Activated T-cell treated with anti-CD3 and anti-CD28 coated beads for 24 hours (primary cell): Measurements from ENCODE around the gene WSB1.
A peak's percentile ranks its signal among the peaks of the same experiment; 100 is the strongest.
"Not testable (repeated sequence)": the region's sequence is repeated elsewhere in the genome, so short reads cannot be mapped to it uniquely, and the experiment has no call there.

Experiments
- DNase-seq: peaks from one replicate; pipeline ENCODE4 v3.0.0-alpha.2; 2020; ENCODE audit warnings: low read depth

Gene WSB1, protein sequence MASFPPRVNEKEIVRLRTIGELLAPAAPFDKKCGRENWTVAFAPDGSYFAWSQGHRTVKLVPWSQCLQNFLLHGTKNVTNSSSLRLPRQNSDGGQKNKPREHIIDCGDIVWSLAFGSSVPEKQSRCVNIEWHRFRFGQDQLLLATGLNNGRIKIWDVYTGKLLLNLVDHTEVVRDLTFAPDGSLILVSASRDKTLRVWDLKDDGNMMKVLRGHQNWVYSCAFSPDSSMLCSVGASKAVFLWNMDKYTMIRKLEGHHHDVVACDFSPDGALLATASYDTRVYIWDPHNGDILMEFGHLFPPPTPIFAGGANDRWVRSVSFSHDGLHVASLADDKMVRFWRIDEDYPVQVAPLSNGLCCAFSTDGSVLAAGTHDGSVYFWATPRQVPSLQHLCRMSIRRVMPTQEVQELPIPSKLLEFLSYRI

DNA sequence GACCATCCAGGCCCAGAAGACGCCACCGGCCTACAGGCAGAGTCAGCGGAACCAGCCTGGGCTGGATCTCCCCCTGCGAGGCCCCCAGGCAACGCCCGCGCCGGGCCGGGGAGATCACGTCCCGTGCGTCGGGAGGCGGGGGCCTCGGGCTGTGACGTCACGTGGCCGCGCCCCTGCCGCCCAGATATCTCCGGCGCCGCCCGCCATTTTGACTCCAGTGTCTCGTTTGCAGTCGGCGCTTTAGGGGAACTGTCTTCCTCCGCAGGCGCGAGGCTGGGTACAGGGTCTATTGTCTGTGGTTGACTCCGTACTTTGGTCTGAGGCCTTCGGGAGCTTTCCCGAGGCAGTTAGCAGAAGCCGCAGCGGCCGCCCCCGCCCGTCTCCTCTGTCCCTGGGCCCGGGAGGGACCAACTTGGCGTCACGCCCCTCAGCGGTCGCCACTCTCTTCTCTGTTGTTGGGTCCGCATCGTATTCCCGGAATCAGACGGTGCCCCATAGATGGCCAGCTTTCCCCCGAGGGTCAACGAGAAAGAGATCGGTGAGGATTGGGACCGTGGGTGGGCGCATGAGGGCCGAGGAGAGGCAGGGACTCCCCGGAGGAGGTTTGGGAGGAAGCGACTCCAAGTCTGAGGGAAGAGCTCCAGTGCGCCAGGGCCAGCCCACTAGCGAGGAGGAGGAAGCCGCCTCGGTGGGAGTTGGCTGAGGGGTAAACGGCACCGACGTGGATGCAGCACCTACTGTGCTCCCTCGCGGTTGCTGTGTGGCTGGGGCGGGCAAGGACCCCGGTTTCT is at the start of gene WSB1:
Gene WSB1 (plus strand): TSS at position 217 of the 791 bp plus-strand sequence. CDS start 282 bp downstream, at position 499.
- peak; percentile 87 for DNase-seq

DNA sequence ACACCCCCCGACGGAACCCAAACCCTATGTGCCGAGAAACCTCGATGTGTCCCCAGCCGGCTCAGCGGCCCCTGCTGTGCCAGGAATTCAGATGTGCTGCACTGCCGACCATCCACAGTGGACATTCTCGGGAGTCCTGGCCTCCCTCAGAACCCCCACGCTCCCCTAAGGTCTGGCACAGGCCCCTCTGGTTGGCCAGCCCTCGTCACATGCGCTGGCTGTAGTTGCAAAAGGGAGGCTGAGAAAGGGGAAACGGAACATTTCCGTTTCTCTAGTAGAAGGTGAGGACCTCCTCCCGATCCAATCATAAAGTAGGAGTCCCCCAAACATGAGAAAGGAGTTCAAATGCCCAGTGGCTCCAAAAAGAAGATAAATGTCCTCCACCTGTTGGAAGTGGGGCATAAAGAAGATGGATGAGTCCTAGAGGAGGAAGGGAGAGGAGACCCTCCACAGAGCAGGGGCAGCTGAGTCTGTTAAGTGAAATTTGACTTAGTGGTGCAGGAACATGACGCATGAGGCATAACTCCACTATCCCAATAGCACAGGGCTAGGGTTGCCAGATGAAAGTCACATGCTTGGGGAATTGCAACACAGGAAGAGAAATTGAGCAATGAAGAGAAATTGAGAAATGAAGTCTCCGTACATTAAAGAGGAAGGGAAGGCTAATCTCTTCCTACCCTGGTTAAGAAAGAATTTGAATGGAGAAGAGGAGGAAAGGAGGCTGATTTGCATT is 49.3 kb upstream of the WSB1 start:
- no peak for DNase-seq

DNA sequence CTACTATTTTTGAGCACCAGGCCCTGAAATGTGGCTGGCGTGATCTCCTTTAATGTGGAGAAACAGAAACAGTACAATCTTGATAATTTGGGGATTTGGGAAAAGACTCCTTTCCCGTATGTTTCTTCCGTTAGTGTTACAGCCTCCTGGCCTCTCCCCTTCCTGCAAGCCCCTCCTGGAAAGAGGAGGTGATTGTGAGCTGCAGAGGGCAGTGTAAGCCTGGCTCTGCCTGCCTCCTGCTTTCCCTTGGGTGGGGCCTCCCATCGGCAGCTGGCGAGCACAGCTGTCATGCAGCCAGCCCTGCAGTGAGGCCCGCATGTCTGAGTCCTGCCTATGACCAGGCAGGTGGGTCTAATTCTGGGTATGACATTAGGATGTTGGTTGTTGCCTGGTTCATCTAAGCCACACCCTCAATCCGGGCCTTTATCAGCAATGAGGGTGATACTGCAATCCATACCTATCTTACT is 48.7 kb upstream of the WSB1 start:
- DNase-seq: peak; percentile 7

DNA sequence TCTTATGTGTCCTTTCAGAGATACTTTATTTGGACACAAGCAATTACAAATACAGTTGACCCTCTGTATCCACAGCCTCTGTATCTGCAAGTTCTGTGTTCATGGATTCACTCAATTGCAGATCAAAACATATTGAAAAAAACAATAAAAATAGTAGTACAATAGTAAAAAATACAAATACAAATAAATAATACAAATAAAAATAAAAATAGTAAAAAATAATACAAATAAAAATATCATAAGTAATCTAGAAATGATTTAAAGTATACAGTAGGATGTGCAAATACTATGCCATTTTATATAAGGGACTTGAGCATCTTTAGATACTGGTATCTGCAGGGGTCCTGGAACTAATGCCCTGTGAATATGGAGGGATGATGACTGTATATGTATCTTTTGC is 47.4 kb upstream of the WSB1 start:
- DNase-seq: no peak

DNA sequence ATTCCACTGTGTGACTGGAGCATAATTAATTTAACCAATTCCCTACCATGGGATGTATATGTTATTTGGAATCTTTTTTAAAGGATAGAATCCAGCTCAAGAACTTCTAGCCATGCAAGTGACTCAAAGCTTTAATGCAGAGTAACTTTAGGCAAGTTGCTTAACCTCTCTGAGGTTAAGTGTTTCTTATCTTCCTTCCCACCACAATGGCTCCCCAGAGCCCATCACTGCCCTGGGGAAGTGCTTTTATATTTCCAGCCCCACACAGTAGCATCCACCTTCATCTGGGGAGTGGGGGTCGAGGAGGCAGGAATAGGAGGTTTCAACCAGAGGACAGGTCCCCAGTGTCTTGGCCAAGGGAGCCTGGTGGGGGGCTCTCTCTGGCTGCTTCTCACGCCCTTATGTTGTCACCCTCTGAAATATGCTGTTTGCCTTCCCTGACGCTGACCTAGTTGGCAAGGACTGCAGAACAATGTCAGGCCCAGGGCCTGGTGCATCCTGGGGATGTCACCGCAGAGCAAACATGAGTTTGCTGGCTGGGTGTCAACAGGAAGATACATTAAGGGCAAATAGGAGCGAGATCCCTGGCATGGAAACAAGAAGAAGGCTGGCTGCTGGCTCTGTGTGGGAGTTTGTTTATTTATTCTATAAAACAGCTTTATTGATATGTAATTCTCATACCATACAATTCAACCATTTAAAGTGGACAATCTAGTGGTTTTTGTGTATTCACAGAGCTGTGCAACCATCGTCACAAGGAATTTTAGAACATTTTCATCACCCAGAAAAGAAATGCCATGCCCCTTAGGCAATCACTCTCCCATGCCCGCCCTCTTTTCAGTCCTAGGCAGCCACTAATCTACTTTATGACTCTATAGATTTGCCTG is 46.6 kb upstream of the WSB1 start:
- DNase-seq: no peak

DNA sequence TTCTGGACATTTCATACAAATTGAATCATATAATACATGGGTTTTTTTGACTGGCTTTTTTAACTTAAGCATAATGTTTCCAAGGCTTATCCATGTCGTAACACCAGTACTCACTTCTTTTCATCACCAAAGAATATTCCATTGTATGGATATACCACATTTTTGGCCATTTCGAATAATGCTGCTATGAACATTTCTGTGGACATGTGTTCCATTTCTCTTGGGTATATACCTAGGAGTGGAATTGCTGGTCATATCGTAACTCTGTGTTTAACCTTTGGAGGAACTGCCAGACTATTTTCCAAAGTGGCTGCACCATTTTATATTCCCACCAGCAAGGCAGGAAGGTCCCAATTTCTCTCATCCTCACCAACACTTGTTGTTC is 46.0 kb upstream of the WSB1 start:
- no peak for DNase-seq

DNA sequence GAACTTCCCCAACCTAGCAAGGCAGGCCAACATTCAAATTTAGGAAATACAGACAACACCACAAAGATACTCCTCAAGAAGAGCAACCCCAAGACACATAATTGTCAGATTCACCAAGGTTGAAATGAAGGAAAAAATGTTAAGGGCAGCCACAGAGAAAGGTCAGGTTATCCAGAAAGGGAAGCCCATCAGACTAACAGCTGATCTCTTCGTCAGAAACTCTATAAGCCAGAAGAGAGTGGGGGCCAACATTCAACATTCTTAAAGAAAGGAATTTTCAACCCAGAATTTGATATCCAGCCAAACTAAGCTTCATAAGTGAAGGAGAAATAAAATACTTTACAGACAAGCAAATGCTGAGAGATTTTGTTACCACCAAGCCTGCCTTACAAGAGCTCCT is 43.1 kb upstream of the WSB1 start:
- DNase-seq: not testable (repeated sequence)

DNA sequence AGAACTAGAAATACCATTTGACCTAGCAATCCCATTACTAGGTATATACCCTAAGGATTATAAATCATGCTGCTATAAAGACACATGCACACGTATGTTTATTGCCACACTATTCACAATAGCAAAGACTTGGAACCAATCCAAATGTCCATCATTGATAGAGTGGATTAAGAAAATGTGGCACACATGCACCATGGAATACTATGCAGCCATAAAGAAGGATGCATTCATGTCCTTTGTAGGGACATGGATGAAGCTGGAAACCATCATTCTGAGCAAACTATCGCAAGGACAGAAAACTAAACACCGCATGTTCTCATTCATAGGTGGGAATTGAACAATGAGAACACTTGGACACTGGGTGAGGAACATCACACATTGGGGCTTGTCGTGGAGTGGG is 39.1 kb upstream of the WSB1 start:
- DNase-seq: not testable (repeated sequence)

DNA sequence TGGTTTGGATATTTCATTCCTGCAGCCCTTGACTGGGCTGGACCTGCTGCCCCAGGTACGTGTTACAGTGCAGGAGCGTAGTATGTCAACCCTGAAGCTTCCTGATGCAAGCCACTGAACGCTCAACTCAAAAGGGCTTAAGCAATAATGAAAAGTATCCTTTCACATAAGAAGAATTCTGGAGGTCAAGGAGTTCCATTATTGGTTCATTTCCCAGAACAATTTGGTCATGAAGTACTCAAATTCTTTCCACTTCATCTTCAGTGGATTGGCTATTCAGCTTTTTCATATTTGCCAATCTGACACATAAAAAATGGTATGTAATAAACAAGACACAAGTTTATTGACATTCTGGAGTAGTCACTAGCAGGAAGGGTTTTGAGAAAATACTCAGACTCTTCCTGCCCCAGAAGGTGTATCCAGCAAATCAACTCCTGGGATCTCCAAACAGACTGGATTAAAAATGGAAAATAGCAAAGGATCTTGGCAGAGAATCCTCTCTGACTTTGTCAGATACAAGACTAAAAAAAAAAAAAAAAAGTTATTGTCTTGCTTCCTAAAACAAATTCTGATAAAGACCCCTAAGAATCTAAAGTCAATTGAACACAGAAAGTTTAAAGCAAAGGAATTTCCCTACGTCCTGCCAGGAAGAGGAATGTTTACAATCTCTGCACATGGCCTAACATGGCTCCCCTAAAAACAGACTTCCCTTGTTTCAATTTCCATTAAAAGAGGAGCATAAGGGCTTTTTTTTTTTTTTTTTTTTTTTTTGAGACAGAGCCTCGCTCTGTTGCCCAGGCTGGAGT is 37.5 kb upstream of the WSB1 start:
- DNase-seq: no peak

DNA sequence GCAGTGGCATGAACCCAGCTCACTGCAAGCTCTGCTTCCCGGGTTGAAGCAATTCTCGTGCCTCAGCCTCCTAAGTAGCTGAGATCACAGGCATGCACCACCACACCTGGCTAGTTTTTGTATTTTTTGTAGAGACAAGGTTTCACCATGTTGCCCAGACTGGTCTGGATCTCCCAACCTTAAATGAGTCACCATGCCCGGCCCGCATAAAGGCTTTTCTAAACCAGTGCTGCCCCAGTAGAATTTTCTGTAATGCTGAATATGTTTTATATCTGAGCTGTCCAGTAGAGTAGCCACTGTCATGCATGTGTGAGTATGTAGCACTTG is 36.9 kb upstream of the WSB1 start:
- no peak for DNase-seq

DNA sequence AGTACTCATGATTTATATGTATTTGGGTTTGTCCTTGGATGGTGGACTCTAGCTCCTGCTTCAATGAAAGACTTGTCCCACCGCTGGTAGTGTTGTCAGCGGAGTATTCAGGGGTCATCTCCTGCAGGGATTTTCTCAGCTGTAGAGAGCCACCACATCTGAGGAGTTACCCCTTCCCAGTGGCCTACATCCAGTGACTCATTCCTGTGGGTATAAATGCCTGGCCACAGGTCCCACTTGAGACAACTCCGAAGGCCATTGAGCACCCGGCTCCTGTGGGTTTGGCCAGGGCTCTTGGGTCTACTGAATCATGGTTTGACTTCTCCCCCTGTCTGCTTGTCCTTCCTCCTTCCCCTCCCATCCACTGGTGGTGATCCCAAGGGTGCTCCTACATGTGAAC is 34.6 kb upstream of the WSB1 start:
- DNase-seq: no peak

DNA sequence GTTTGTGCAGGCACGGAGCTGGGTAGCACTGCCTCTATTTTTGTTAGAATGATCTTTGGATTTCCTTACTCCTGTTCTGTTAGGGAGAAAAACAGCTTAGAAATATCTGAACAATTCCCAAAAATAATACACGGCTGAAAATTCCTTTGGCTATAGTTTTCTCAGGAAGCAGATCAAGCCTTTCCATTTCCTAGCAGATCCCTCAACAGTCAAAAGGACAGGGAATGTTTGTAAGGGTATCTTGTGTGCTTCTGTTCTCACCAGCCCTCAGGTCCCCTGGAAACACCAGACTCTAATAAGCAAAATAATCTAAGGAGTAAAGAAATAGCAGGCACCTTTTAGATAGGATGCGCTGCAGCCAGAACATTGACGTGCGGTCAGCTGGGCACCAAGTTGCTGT is 30.5 kb upstream of the WSB1 start:
- DNase-seq: no peak

DNA sequence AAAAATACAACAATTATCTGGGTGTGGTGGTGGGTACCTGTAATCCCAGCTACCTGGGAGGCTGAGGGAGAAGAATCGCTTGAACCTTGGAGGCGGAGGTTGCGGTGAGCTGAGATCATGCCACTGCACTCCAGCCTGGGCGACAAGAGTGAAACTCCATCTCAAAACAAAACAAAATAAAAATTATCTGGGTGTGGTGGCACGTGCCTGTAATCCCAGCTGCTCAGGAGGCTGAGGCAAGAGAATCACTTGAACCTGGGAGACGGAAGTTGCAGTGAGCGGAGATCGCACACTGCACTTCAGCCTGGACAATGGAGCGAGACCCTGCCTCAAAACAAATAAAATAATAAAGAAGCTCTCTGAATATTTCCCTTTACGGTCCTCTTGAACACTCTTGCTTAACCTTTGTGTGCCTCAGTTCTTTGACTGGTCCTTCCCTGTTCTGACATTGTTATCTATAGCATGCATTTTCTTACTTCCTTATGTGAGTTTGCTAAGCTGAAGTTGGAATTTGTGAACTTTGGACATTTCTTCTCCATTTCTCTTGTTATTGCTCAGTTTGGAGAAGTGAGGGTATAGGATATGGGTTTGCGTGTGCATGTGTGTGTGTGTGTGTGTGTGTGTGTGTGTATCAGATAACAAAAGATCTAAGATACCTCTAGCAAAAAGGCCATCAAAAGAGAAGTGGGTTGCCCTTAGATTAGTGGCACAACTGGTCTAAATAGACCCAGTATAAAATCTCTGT is 29.7 kb upstream of the WSB1 start:
- DNase-seq: no peak

DNA sequence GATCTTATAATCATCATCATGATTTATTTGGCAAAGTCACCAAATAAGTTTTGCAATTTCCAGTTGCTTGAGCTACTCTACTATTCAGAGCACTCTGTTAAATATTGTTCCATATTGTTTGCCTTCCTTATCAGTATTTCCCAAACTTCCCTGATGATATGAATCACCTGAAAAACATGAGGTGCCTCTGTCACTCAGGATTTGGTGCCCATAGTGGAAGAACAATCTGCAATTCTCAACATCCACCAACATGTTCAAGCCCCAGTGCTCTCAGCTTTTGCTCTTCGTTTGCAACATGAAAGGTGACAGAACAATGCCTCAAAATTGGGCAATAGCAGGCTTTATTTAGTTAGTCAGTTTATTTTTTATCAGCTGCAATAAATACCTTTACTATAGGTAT is 28.6 kb upstream of the WSB1 start:
- no peak for DNase-seq

DNA sequence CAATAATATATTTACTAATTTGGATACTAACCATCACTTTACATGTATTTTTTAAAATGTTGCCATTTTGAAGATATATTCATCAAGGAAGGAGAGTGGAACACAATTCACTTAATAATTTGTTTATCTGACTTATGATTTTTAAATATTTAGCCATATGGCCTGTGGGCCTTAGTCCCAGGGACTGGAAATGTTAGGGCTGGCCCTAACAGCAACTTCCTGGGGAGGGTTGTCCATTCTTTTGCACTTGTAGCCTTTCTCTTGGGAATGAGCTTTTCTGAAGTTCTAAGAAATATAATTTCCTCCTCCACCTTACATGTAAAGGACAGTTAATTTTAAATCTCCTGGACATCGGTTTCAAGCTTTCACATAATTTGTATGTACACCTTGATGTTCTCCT is 27.7 kb upstream of the WSB1 start:
- no peak for DNase-seq

DNA sequence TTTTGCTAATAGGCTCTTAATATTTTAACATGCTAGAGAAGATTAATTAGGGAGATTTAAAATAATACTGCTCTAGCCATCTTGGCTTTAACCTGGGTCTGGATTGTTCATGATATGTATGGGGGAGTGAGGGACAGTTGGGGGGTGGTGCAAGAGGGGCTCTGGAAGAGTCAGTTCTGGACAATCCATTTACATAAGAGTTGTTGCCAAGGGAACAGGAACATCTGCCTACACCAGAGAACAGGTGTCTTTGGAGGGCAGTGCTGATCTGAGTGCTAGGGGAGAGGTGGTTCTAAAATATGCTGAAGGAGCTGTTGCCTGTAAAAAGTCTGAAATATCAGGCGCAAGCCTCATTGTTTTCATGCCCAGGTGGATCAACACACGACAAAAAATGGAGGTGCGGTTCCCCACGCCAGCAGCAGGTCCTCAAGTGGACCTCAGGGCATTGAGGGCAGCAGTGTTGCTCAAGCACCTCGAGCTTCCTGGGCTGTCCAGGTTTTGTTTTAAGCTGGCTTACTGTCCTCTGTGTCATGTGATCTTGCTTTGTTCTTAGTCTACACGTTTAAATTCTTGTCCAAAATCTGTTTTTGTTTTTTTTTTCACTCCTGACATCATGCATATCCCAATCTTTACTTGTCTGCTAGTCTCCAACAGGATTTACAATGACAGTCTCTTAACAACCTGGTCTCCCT is 25.4 kb upstream of the WSB1 start:
- no peak for DNase-seq

DNA sequence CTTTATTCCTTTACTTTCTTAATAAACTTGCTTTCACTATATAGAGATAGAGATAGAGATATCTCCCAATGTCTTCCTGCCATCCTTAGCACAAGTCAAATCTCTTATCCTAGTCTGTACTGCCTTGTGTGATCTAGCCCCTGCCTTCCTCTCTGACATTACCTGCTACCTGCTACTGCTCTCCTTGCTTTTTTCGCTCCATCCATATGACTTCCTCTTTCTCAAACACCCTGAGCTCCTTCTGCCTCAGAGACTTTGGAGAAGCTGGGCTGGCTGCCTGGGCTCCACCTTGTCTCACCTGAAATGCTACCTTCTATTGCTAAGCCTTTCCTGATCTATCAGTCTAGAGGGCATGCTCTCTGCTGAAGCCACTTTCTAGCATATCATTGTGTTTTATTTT is 24.7 kb upstream of the WSB1 start:
- no peak for DNase-seq

DNA sequence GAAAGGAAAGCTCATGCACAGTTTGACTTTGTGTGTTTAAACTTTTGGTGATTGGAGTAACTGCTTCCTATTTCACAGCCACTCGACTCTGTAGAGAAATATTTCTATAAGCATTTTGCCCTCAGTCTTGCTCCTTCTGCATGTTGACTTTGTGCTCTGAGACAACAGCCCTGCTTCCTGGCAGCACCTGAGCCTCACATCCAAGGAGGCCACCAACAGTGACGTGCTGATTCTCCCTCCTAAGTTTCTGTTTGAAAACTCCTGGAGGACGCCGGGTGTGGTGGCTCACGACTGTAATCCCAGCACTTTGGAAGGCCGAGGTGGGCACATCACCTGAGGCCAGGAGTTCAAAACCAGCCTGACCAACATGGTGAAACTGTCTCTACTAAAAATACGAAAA is 23.9 kb upstream of the WSB1 start:
- no peak for DNase-seq

DNA sequence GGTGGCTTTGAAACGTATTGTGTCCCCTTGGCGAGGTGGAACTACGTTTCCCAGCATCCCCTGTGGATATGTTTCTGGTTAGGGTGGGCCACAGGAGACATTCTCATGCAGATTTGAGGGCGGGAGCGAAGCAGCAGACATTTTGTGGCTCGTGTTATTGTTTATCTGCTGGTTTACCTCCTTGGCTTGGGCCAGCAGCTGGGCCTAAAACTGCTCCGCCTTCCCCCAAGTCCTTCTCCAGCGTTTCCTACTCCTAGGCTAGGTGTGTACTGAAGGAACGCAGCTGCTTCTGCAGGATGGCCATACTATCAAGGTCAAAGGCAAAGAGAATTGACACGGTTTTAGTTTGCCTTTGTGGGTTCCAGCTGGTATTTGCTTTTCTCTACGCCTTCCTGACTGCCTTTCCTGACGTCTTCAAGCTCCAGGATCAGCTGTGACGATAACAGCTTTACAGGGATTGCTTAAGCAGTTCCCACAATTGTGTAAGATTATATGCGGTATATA is 17.2 kb upstream of the WSB1 start:
- DNase-seq: no peak
